Stomach (tissue), 9 donors: Measurements from ENCODE around the gene MS4A6E. TPM values are rescaled to one million over a fixed set of nuclear protein-coding genes. Genes with fewer than 3 reads are reported as not detected.

Experiments used
- DNase-seq, 2 donors: peaks; one replicate each; pipeline versions ENCODE4 v3.0.0 to v3.0.0-alpha.2; 2013 to 2019
- H3K27ac ChIP-seq, 5 donors: fragments of 200-600 bp in 4 of 5; sonication (generic) in 4 of 5; one replicate each; pipeline ENCODE4 v1.5.1; 2013 to 2019; ENCODE audit warnings: mild to moderate bottlenecking in 1 of 5, moderate library complexity in 1 of 5
- H3K27me3 ChIP-seq, 3 donors: fragments of 200-600 bp; sonication (generic); one replicate each; pipeline ENCODE4 v1.5.1; 2017 to 2019; ENCODE audit warnings: mixed run types in 1 of 3
- H3K36me3 ChIP-seq, 4 donors: fragments of 200-600 bp; sonication (generic); 1 replicate in 3 of 4; 2 replicates in 1 of 4; pipeline ENCODE4 v1.5.1; 2016 to 2019
- H3K4me1 ChIP-seq, 4 donors: fragments of 200-600 bp; sonication (generic); one replicate each; pipeline ENCODE4 v1.5.1; 2016 to 2019
- H3K4me3 ChIP-seq, 4 donors: fragments of 200-600 bp; sonication (generic) in 3 of 4; one replicate each; pipeline ENCODE4 v1.5.1; 2016 to 2019; ENCODE audit warnings: mild to moderate bottlenecking in 1 of 4
- H3K9me3 ChIP-seq, 4 donors: fragments of 200-600 bp; sonication (generic); one replicate each; pipeline ENCODE4 v1.5.1; 2016 to 2019
- CTCF ChIP-seq, 7 experiments: fragments of 450-650 bp in 4 of 7; fragments of 200-600 bp in 3 of 7; sonication (generic) in 3 of 7; IDR thresholded peaks; one replicate each; pipeline ENCODE4 v1.5.1; 2016 to 2019; ENCODE audit warnings: antibody characterized with exemption in 7 of 7, control low read depth in 2 of 7, mild to moderate bottlenecking in 1 of 7
- EP300 ChIP-seq: sonication (generic); formaldehyde crosslinking; IDR thresholded peaks from one replicate; pipeline ENCODE4 v1.6.1; 2017; ENCODE audit warnings: antibody characterized with exemption
- POLR2A ChIP-seq, 4 donors: fragments of 450-650 bp; IDR thresholded peaks; one replicate each; pipeline ENCODE4 v1.6.1; 2016; ENCODE audit warnings: antibody characterized with exemption in 4 of 4, control low read depth in 2 of 4, mild to moderate bottlenecking in 1 of 4, moderate library complexity in 1 of 4
- POLR2AphosphoS5 ChIP-seq, 3 donors: sonication (generic); formaldehyde crosslinking; IDR thresholded peaks; one replicate each; pipeline ENCODE4 v1.6.1; 2016; ENCODE audit warnings: antibody characterized with exemption in 3 of 3
- WGBS, 5 donors: extraction: QIAGEN DNeasy Blood & Tissue Kit in 3 of 5; methylation state at CpG; one replicate each; pipeline versions ENCODE4 v1.1.5 to v1.1.7; 2013 to 2018; 5-methylcytosine and 5-hydroxymethylcytosine counted together
- intact Hi-C: fragments of 100-400 bp; cut with DNase I; formaldehyde crosslinking; loops from one replicate; pipeline ENCODE4 v1.15.1; 2023; ENCODE audit warnings: low total_unique reads
- polyA plus RNA-seq, 3 donors: library from polyadenylated mRNA; stranded (reverse); fragments of 200-250 nt; gene quantifications; one replicate each; pipeline ENCODE4 v1.2.3, GENCODE V29; 2013
- total RNA-seq, 5 donors: library from RNA; depleted of rRNA; stranded (reverse); fragments of >200 nt; gene quantifications; one replicate each; pipeline versions ENCODE4 v1.1.0 to v1.2.3, GENCODE V29; 2014 to 2016
- donor health status: healthy with polysubstance abuse.
- donor health status: Bipolar disorder and iron deficiency.
- donor health status: healthy.

Gene MS4A6E
- total and polyA plus RNA-seq, 8 donors = not detected

GRCh38 chr11:60367009-60367408, 40.0 kb downstream of the MS4A6E start:
- H3K9me3 ChIP-seq = no peaks in the 10 kb centered on the region
- intact Hi-C loops = no loop called here
- no peak for DNase-seq
- WGBS, 5 donors = 32 to 57% (median 43%) methylated on average over 2 of the region's 2 CpGs
- H3K36me3 ChIP-seq = no peaks in the 10 kb centered on the region
- H3K27me3 ChIP-seq = peaks cover 0 to 13% (median 0%) of the 10 kb centered on the region in 3 donors
- H3K4me1 ChIP-seq = peaks cover 0 to 18% (median 7%) of the 10 kb centered on the region in 4 donors
- no peak for TF ChIP-seq EP300
- TF ChIP-seq POLR2A (IDR thresholded peaks at IDR 0.05) = no peak
- no peak for TF ChIP-seq POLR2AphosphoS5 (IDR thresholded peaks at IDR 0.05)
- no peak for TF ChIP-seq CTCF (IDR thresholded peaks at IDR 0.05)
- H3K4me3 ChIP-seq = no peak overlapping the region
- H3K27ac ChIP-seq = no peak overlapping the region

- H3K27ac ChIP-seq = no peak overlapping the region
- TF ChIP-seq EP300 = no peak
- no peak for TF ChIP-seq CTCF (IDR thresholded peaks at IDR 0.05)
- no peak for TF ChIP-seq POLR2AphosphoS5 (IDR thresholded peaks at IDR 0.05)
- no peak for TF ChIP-seq POLR2A (IDR thresholded peaks at IDR 0.05)
Measured at GRCh38 chr11:60367896-60368295, 40.8 kb downstream of the MS4A6E start.

GRCh38 chr11:60370252-60370810, 43.3 kb downstream of the MS4A6E start:
- H3K36me3 ChIP-seq = no peaks in the 10 kb centered on the region
- H3K9me3 ChIP-seq = no peaks in the 10 kb centered on the region
- no peak for DNase-seq
- TF ChIP-seq CTCF (IDR thresholded peaks at IDR 0.05) (no peak), POLR2A (IDR thresholded peaks at IDR 0.05) (no peak), POLR2AphosphoS5 (IDR thresholded peaks at IDR 0.05) (no peak), EP300 (no peak)
- intact Hi-C loops = no loop called here
- peaks cover 0 to 18% (median 7%) of the 10 kb centered on the region in 4 donors for H3K4me1 ChIP-seq
- H3K27me3 ChIP-seq = peaks cover 0 to under 1% (median 0%) of the 10 kb centered on the region in 3 donors
- H3K27ac ChIP-seq = peak overlapping the region in 4 of 5 donors; percentile 31 to 76 (median 46)
- WGBS, 5 donors = 11 to 43% (median 28%) methylated on average over 2 of the region's 2 CpGs
- no peak overlapping the region for H3K4me3 ChIP-seq

More at GRCh38 chr11:60367896-60368295, 40.8 kb downstream of the MS4A6E start:
- peaks cover 0 to 13% (median 0%) of the 10 kb centered on the region in 3 donors for H3K27me3 ChIP-seq
- H3K9me3 ChIP-seq = no peaks in the 10 kb centered on the region
- intact Hi-C loops = no loop called here
- DNase-seq = no peak
- peaks cover 0 to 18% (median 7%) of the 10 kb centered on the region in 4 donors for H3K4me1 ChIP-seq
- WGBS, 5 donors = 93 to 97% (median 96%) methylated on average over 18 to 19 of the region's 19 CpGs
- no peaks in the 10 kb centered on the region for H3K36me3 ChIP-seq
- no peak overlapping the region for H3K4me3 ChIP-seq

- Histone ChIP-seq H3K4me1 (peaks cover 0 to 18% (median 7%) of the 10 kb centered on the region in 4 donors), H3K36me3 (no peaks in the 10 kb centered on the region), H3K27me3 (no peaks in the 10 kb centered on the region), H3K9me3 (no peaks in the 10 kb centered on the region), H3K27ac (peak overlapping the region in 4 of 5 donors; percentile 31 to 76 (median 46)), H3K4me3 (no peak overlapping the region)
- WGBS, 5 donors = 14 to 32% (median 30%) methylated on average over 5 of the region's 5 CpGs
- DNase-seq = peak in 1 of 2 donors; percentile 75
- TF ChIP-seq EP300 (no peak), CTCF (IDR thresholded peaks at IDR 0.05) (no peak), POLR2A (IDR thresholded peaks at IDR 0.05) (no peak), POLR2AphosphoS5 (IDR thresholded peaks at IDR 0.05) (peak in 2 of 3 donors; percentile 29 to 39)
- intact Hi-C loops = no loop called here
Measured at GRCh38 chr11:60370811-60371298, 43.8 kb downstream of the MS4A6E start.
